ENCODE data around the gene THSD7A.

THSD7A gene

DNA sequence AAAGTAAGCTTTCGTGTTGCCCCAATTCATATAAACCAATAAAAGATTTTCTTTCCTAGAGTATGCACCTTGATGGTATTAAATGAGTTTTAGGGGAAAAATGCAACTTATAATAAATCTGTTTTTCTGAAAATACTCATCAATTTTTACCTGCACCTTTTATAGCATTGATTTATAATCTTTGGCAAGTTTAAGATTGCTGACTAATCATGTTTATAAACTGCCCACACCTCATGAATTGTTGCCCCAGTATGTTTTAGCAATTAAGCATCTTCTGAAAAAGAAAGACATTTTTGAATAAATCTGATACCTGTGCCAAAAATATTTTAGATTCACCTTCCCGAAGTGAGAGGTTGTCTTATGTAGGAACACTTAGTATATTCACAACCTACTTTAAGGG lies 420.0 kb downstream of the THSD7A start:
- DNase-seq (ENCODE audit: low read depth): no peak

DNA sequence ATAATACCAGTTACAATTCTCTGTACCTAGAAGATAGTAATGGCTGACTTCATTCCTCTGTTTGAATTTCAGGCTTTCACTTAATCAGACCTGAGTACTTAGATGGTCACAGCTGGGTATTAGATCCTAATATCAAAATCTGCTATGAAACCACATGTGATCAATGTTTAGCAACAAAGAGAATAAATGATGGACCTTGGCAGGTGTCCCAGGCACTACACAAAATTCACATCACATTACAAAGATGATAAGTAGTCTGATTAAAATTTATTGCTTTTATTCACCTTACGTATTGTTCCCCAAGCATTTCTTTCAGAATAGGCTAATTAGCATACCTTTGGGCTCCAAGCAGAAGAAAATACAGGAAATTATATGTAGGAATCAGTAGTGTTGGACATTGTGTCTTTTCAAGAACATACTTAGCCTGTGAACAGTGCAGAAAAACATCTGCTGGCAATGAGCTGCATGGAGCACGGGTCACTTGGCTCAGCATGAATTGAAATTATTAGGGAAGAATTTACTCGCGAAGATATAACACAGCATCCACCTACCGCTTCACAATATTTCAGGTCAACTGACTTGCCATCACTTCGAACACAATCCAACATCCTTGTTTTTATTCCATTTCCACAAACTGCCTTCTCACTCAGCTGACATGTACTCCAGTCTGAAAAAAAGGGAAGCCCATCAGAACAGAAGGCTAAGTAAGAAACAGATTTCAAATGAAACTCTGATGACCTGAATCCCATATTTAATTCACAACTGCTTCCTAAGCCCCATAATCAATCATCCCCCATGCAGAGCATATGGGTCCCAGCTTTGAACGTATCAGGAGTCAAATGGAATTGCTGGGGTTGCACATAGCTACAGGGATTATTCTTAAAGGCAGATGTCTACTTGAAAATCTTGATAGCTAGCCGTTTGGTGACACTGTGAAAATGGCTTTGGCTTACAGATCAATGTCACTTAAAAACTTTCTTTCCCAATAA lies 421.0 kb downstream of the THSD7A start:
- DNase-seq (ENCODE audit: low read depth): no peak

GRCh38 chr7:11404355-11404754 lies 427.6 kb downstream of the THSD7A start:
- no peak for DNase-seq (ENCODE audit: low read depth)

DNA sequence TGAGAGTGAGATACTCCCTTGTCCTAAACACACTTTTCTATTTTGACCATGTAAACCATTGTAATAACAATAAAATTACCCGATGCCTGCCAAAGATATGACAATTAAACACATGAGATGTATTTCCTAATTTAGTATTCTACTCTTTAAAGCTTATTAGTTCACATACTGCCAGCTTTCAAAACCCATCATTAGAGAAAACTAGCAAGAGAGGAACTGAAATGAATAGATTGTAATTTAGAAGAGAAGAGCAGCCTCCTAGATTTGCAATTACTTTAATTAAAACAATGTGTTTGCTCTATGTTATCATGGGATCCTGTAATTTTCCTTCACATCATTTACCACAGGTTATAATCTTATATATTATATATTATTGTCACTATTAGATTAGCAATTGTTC lies 428.2 kb downstream of the THSD7A start:
- DNase-seq (ENCODE audit: low read depth): no peak

DNA sequence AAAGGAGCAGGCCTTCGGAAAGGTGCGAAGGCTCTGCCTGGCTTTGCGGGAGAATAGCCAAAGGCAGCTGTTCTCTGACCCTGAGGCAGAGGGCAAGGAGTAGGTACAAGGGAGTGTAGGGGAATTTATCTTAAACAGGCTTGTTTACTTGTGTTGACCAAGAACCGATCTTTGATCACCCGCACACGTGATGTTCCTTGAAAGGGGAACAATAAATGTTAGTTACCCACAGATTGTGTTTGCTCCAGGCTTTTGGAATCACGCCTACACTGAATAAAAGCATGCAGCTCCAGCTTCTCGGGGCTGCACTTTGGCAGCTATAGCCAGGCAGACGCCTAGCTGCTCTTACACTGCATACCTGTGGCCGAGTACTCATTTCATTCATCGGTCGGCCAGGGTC lies 437.6 kb downstream of the THSD7A start:
- no peak for DNase-seq (ENCODE audit: low read depth)

GRCh38 chr7:11379641-11380040 lies 452.4 kb downstream of the THSD7A start:
- no peak for DNase-seq (ENCODE audit: low read depth)

DNA sequence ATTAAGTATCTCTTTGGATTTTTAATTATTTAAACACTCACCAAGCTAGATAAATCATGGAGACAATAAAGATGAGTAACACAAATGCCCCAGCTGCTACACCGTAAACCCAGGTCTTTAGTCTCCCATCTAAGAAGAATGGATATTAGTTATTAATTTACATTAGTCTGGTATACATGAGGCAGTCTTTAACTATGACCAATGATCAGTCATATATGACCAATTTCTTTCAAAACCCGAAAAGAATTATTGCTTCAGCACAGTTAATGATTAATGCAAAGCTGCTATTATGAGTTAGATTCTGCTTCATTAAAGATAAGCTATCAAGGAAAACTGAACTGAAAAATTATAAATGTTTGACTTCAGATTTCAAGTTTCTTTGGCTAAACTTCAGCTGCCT lies 455.5 kb downstream of the THSD7A start:
- no peak for DNase-seq (ENCODE audit: low read depth)

- DNase-seq (ENCODE audit: low read depth): no peak
These were observed 457.4 kb downstream of the THSD7A start for GRCh38 chr7:11374629-11375028.

DNA sequence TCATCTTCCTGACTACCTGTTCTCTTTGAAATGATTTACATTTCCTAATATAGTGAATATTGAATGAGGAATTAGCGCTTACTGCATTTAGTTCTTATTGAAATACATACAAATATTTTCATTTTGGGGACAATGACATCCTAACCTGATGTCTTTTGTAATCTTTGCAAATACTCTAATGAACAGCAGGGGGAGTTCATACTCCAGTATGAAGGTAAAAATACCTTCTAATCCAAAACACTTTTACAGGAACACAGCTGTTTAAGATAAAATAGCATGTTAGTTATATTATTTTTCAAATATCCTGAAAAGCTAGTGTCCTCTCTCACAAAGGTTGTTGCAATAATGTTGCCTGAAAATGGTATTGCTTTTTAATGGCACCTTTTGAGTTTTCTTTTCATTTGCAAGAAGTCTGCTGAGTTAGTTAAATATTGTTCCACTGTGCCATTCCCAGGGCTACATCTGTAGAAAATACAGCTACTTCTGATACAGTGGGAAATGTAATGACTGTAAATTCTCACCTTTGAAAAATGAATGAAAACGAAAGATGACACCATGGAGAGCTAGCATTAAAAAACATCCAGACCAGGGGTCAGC lies 458.4 kb downstream of the THSD7A start:
- no peak for DNase-seq (ENCODE audit: low read depth)

GRCh38 chr7:11369696-11370095 lies 462.3 kb downstream of the THSD7A start:
- no peak for DNase-seq (ENCODE audit: low read depth)

DNA sequence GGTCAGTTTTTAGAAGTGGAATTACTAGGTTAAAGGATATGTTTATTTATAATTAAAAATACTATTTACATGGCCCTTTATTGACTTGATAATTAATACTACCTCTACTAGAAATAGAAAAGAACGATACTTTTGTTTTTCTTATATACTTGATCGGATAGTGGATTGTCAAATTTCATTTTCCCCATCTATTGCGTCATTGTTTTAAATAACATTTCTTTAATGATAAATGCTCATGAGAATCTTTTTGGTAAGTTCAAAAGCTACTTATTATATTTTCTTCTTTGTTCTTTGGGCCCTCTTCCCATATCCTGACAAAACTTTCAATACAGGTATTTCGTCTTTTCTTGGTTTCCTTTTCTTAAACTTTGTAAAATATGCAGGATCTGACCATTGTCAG lies 465.9 kb downstream of the THSD7A start:
- no peak for DNase-seq (ENCODE audit: low read depth)

- DNase-seq (ENCODE audit: low read depth): no peak
These were observed 473.4 kb downstream of the THSD7A start for GRCh38 chr7:11358637-11359036.

DNA sequence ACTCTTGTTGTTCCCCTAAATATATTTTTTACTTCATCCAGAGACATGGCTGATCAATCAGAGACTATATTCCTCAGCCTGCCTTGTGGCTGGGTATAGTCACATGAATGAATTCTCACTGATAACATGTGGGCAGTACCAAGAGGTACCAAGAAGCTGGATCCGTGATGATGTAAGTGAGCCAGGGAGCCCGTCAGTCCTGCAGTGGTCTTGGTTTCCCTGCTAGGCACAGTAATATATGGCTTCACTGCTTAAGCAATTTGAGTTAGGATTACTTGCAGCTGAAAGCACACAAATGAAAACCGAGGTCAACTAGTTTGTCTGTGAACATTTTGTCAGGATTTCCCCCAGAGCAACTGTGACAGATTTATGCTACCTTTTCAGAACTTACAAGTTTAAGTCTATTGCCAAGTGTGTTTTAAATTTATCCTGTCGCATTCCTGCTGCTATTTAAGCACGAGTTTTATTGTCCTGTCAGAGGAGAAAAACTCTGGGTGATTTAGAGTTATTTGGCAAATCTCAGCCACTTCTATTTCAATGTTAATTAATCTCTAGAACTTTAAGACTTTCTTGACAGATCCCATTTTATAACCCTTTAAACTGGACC lies 476.5 kb downstream of the THSD7A start:
- DNase-seq (ENCODE audit: low read depth): no peak

- no peak for DNase-seq (ENCODE audit: low read depth)
These were observed 485.7 kb downstream of the THSD7A start for GRCh38 chr7:11346302-11346701.

- DNase-seq (ENCODE audit: low read depth): no peak
These were observed 486.4 kb downstream of the THSD7A start for GRCh38 chr7:11345621-11346020.

- no peak for DNase-seq (ENCODE audit: low read depth)
These were observed 488.1 kb downstream of the THSD7A start for GRCh38 chr7:11343818-11344413.

DNA sequence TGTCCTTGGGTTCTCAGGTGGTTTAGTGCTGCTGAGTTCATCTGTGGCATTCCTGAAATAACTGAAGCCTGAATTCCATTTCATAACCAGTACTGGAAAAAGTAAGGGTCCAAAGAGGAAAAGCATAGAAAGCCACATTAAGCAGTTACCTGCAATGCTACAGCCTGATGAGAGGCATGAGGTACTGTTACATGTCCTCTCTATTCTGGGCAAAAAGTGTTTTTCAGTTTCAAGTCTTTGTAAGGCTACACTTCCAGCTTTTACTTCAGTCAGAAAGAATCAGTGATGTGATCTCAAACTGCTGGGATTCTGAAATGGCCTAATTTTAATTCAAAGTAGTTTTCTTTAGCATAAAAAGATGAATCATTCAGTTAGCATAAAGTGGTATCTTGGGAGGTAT lies 488.9 kb downstream of the THSD7A start:
- DNase-seq (ENCODE audit: low read depth): no peak

GRCh38 chr7:11341285-11341944 lies 490.6 kb downstream of the THSD7A start:
- DNase-seq (ENCODE audit: low read depth): no peak

DNA sequence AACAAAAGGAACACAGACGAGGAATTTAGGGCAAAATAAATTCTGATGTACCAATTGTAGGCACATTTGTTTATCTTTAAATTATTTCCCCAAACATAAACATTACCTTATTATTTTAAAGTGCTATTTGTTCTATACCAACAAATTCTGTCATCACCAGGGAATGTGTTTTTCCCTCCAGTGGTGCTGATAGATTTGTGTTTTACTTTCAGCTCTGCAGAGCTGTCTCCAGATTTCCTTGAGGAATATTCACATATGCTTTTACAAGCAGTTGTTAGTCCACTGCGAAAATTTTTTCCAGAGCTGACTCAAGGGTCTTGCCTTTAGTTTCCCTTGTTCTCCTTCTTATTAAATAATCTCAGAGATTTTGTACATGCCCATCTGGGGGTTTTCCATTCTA lies 495.6 kb downstream of the THSD7A start:
- DNase-seq (ENCODE audit: low read depth): no peak

- DNase-seq (ENCODE audit: low read depth): no peak
These were observed 496.1 kb downstream of the THSD7A start for GRCh38 chr7:11335947-11336346.

- DNase-seq (ENCODE audit: low read depth): no peak
These were observed 499.2 kb downstream of the THSD7A start for GRCh38 chr7:11332865-11333228.

DNA sequence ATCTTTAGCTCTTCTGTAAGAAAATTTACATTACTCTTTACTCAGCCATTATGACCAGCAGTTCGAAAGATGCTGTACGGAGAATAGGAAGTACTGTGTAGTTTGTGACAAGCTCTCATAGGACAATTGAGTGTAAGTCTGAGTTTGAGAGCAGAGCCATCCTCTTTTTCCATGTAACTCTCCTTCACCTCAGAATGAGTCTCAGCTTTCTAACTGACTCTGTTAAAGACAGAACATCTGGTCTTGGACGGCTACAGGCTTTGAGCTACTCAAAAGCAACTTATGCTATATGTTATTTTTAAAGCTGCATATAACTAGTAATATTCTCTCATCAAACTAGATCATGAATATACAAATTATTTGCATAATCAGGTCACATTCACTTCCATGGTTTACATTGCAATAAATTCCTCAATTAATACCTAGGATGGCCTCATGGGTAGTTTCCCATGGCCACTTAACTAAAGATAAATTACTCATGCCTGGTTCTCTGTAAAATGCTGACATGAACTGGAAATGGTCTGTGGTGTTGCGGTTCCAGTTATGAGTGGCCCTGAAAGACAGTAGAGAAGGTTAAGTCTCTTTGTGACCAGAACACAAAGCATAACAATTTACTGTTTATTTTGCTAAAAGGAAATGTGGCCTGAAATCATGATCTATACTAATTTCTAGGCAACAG lies 499.7 kb downstream of the THSD7A start:
- DNase-seq (ENCODE audit: low read depth): no peak

All from T-helper 22 cell (primary cell).